Trophoblast cell (in vitro differentiated cells and primary cell): ENCODE data around the gene TENT5A.

Experiments
- DNase-seq, 2 donors: peaks; one replicate each; pipeline ENCODE4 v3.0.0-alpha.2; 2016
- H2AFZ ChIP-seq: 2 replicates; pipeline ENCODE4 v1.6.1; 2013; ENCODE audit warnings: low read length, moderate library complexity, mild to moderate bottlenecking; ENCODE audit not compliant: insufficient read depth, poor library complexity
- H2AK5ac ChIP-seq: 2 replicates; pipeline ENCODE4 v1.6.1; 2013; ENCODE audit warnings: mild to moderate bottlenecking, low read length
- H2BK120ac ChIP-seq: 2 replicates; pipeline ENCODE4 v1.6.1; 2013; ENCODE audit warnings: low read length, mild to moderate bottlenecking, moderate library complexity; ENCODE audit not compliant: insufficient read depth, poor library complexity
- H2BK12ac ChIP-seq: 2 replicates; pipeline ENCODE4 v1.6.1; 2013; ENCODE audit warnings: mild to moderate bottlenecking, low read length, moderate library complexity
- H2BK5ac ChIP-seq: 2 replicates; pipeline ENCODE4 v1.6.1; 2013; ENCODE audit warnings: low read length, low read depth, moderate library complexity, mild to moderate bottlenecking; ENCODE audit not compliant: poor library complexity
- H3K14ac ChIP-seq: 2 replicates; pipeline ENCODE4 v1.6.1; 2013; ENCODE audit warnings: mild to moderate bottlenecking, low read length
- H3K18ac ChIP-seq: 2 replicates; pipeline ENCODE4 v1.6.1; 2013; ENCODE audit warnings: mild to moderate bottlenecking, low read length
- H3K23ac ChIP-seq: 2 replicates; pipeline ENCODE4 v1.6.1; 2013; ENCODE audit warnings: low read length
- H3K27ac ChIP-seq: 2 replicates; pipeline ENCODE4 v1.5.1; 2013; ENCODE audit warnings: low read depth, mild to moderate bottlenecking, inconsistent platforms, low read length, moderate library complexity
- H3K27me3 ChIP-seq: 2 replicates; pipeline ENCODE4 v1.6.1; 2013; ENCODE audit warnings: inconsistent platforms, mild to moderate bottlenecking, low read length, moderate library complexity; ENCODE audit not compliant: insufficient read depth
- H3K36me3 ChIP-seq, 2 experiments: 1 replicate in 1 of 2; 2 replicates in 1 of 2; pipeline ENCODE4 v1.6.1; 2013; ENCODE audit warnings: low read length in 2 of 2, mild to moderate bottlenecking in 2 of 2, moderate library complexity in 1 of 2; ENCODE audit not compliant: insufficient read depth in 2 of 2, control insufficient read depth in 1 of 2
- H3K4ac ChIP-seq: 2 replicates; pipeline ENCODE4 v1.6.1; 2013; ENCODE audit warnings: low read depth, mild to moderate bottlenecking, low read length, moderate library complexity
- H3K4me1 ChIP-seq, 2 experiments: 1 replicate in 1 of 2; 2 replicates in 1 of 2; pipeline ENCODE4 v1.6.1; 2013; ENCODE audit warnings: low read length in 2 of 2, mild to moderate bottlenecking in 2 of 2, moderate library complexity in 1 of 2; ENCODE audit not compliant: insufficient read depth in 2 of 2, control insufficient read depth in 1 of 2
- H3K4me2 ChIP-seq: 2 replicates; pipeline ENCODE4 v1.6.1; 2013; ENCODE audit warnings: inconsistent platforms, mild to moderate bottlenecking, low read length, moderate library complexity
- H3K4me3 ChIP-seq: 2 replicates; pipeline ENCODE4 v1.5.1; 2013; ENCODE audit warnings: mild to moderate bottlenecking, low read depth, low read length, inconsistent platforms
- H3K79me1 ChIP-seq: one replicate; pipeline ENCODE4 v1.6.1; 2013; ENCODE audit warnings: low read length
- H3K79me2 ChIP-seq: 2 replicates; pipeline ENCODE4 v1.6.1; 2013; ENCODE audit warnings: low read length, mild to moderate bottlenecking; ENCODE audit not compliant: control insufficient read depth, insufficient read depth, poor library complexity
- H3K9ac ChIP-seq: 2 replicates; pipeline ENCODE4 v1.6.1; 2013; ENCODE audit warnings: mild to moderate bottlenecking, low read length
- H3K9me3 ChIP-seq: 2 replicates; pipeline ENCODE4 v1.6.1; 2013; ENCODE audit warnings: low read depth, mild to moderate bottlenecking, control low read depth, inconsistent platforms, low read length; ENCODE audit not compliant: insufficient read depth
- H4K12ac ChIP-seq: 2 replicates; pipeline ENCODE4 v1.6.1; 2013; ENCODE audit warnings: low read depth, mild to moderate bottlenecking, low read length, moderate library complexity
- H4K8ac ChIP-seq: 2 replicates; pipeline ENCODE4 v1.6.1; 2013; ENCODE audit warnings: low read depth, mild to moderate bottlenecking, low read length, moderate library complexity
- H4K91ac ChIP-seq: one replicate; pipeline ENCODE4 v1.6.1; 2013; ENCODE audit warnings: low read depth, mild to moderate bottlenecking, low read length, moderate library complexity
- WGBS: extraction: QIAGEN DNeasy Blood & Tissue Kit; methylation state at CpG from one replicate; pipeline ENCODE4 v1.1.7; 2013; ENCODE audit warnings: missing lambda C conversion rate; ENCODE audit not compliant: insufficient read length, insufficient coverage; ENCODE audit errors: extremely low coverage; 5-methylcytosine and 5-hydroxymethylcytosine counted together

Gene TENT5A

GRCh38 chr6:81797591-81797990 is 45.1 kb upstream of the TENT5A start:
- no peak overlapping the region for H2BK5ac ChIP-seq
- H4K8ac ChIP-seq = no peak overlapping the region
- H3K4me1 ChIP-seq = no peaks in the 10 kb centered on the region
- WGBS = no CpG with 5 or more reads among the region's 1 CpG
- H2AK5ac ChIP-seq = no peak overlapping the region
- H2AFZ ChIP-seq = no peak overlapping the region
- H3K4me2 ChIP-seq = no peak overlapping the region
- no peaks in the 10 kb centered on the region for H3K9me3 ChIP-seq
- no peak overlapping the region for H2BK120ac ChIP-seq
- no peak for DNase-seq
- H2BK12ac ChIP-seq = no peak overlapping the region
- no peak overlapping the region for H3K4ac ChIP-seq
- H3K14ac ChIP-seq = no peak overlapping the region
- H3K36me3 ChIP-seq = no peaks in the 10 kb centered on the region
- H3K27me3 ChIP-seq = no peaks in the 10 kb centered on the region
- no peaks in the 10 kb centered on the region for H3K79me2 ChIP-seq
- no peak overlapping the region for H3K23ac ChIP-seq
- no peaks in the 10 kb centered on the region for H3K79me1 ChIP-seq
- no peak overlapping the region for H4K12ac ChIP-seq
- no peak overlapping the region for H3K9ac ChIP-seq
- H3K18ac ChIP-seq = no peak overlapping the region
- H4K91ac ChIP-seq = no peak overlapping the region
- H3K27ac ChIP-seq = no peak overlapping the region
- H3K4me3 ChIP-seq = no peak overlapping the region

- Histone ChIP-seq H3K4me3 (no peak overlapping the region), H2AK5ac (no peak overlapping the region), H3K36me3 (no peaks in the 10 kb centered on the region), H3K4me2 (no peak overlapping the region), H3K79me1 (no peaks in the 10 kb centered on the region), H2BK5ac (no peak overlapping the region), H3K23ac (no peak overlapping the region), H2BK120ac (no peak overlapping the region), H3K9ac (no peak overlapping the region), H4K8ac (no peak overlapping the region), H3K4ac (no peak overlapping the region), H2AFZ (no peak overlapping the region), H3K14ac (no peak overlapping the region), H3K18ac (no peak overlapping the region), H3K27me3 (no peaks in the 10 kb centered on the region), H3K27ac (no peak overlapping the region), H4K91ac (no peak overlapping the region), H3K9me3 (no peaks in the 10 kb centered on the region), H3K79me2 (no peaks in the 10 kb centered on the region), H2BK12ac (no peak overlapping the region), H3K4me1 (no peaks in the 10 kb centered on the region), H4K12ac (no peak overlapping the region)
- no CpG with 5 or more reads among the region's 1 CpG for WGBS
- DNase-seq = no peak
These were observed 43.4 kb upstream of the TENT5A start for GRCh38 chr6:81795890-81796289.

- no peak overlapping the region for H2AFZ ChIP-seq
- no peak overlapping the region for H2BK12ac ChIP-seq
- no peaks in the 10 kb centered on the region for H3K9me3 ChIP-seq
- H2BK120ac ChIP-seq = no peak overlapping the region
- H3K79me2 ChIP-seq = no peaks in the 10 kb centered on the region
- H3K79me1 ChIP-seq = no peaks in the 10 kb centered on the region
- no peak overlapping the region for H3K27ac ChIP-seq
- H3K4me1 ChIP-seq = no peaks in the 10 kb centered on the region
- H3K23ac ChIP-seq = no peak overlapping the region
- no peak overlapping the region for H4K12ac ChIP-seq
- H3K14ac ChIP-seq = no peak overlapping the region
- no peak overlapping the region for H3K4ac ChIP-seq
- no peak overlapping the region for H3K9ac ChIP-seq
- no peak overlapping the region for H4K8ac ChIP-seq
- no peak overlapping the region for H2BK5ac ChIP-seq
- no peaks in the 10 kb centered on the region for H3K27me3 ChIP-seq
- no peaks in the 10 kb centered on the region for H3K36me3 ChIP-seq
- H3K18ac ChIP-seq = no peak overlapping the region
- no peak for DNase-seq
- H4K91ac ChIP-seq = no peak overlapping the region
- H3K4me3 ChIP-seq = no peak overlapping the region
- H3K4me2 ChIP-seq = no peak overlapping the region
- H2AK5ac ChIP-seq = no peak overlapping the region
- no CpG with 5 or more reads among the region's 4 CpGs for WGBS
These were observed 41.5 kb upstream of the TENT5A start for GRCh38 chr6:81793821-81794475.

- Histone ChIP-seq H2AK5ac (no peak overlapping the region), H4K8ac (no peak overlapping the region), H3K18ac (no peak overlapping the region), H3K27ac (no peak overlapping the region), H3K4me1 (no peaks in the 10 kb centered on the region), H3K23ac (no peak overlapping the region), H3K9ac (no peak overlapping the region), H2AFZ (no peak overlapping the region), H2BK12ac (no peak overlapping the region), H3K4ac (no peak overlapping the region), H4K12ac (no peak overlapping the region), H3K4me2 (no peak overlapping the region), H3K27me3 (no peaks in the 10 kb centered on the region), H3K79me1 (no peaks in the 10 kb centered on the region), H3K9me3 (no peaks in the 10 kb centered on the region), H3K79me2 (no peaks in the 10 kb centered on the region), H3K36me3 (no peaks in the 10 kb centered on the region), H2BK120ac (no peak overlapping the region), H4K91ac (no peak overlapping the region), H3K14ac (no peak overlapping the region), H2BK5ac (no peak overlapping the region), H3K4me3 (no peak overlapping the region)
- no peak for DNase-seq
- no CpG with 5 or more reads among the region's 1 CpG for WGBS
These were observed 40.3 kb upstream of the TENT5A start for GRCh38 chr6:81792826-81793225.
